Endothelial cell of umbilical vein (primary cell): Measurements from ENCODE around the gene KYAT1.
"Not testable (repeated sequence)": the region's sequence is repeated elsewhere in the genome, so short reads cannot be mapped to it uniquely, and the experiment has no call there.

ENCODE experiments used
- CTCF ChIP-seq, 2 donors: IDR thresholded peaks; 1 replicate in 1 of 2; 2 replicates in 1 of 2; pipeline ENCODE4 v1.5.1; 2011; ENCODE audit warnings: low read length in 2 of 2, mild to moderate bottlenecking in 2 of 2, moderate library complexity in 2 of 2, control low read depth in 1 of 2, inconsistent platforms in 1 of 2, low read depth in 1 of 2; ENCODE audit not compliant: insufficient read depth in 1 of 2; ENCODE audit errors: extremely low read depth in 1 of 2
- EZH2 ChIP-seq: IDR thresholded peaks from 2 replicates; pipeline ENCODE4 v1.6.1; 2012; ENCODE audit warnings: borderline replicate concordance, low read depth, mild to moderate bottlenecking, moderate library complexity, low read length, inconsistent platforms; ENCODE audit not compliant: severe bottlenecking
- FOS ChIP-seq: IDR thresholded peaks from 2 replicates; pipeline ENCODE4 v1.6.1; 2011; ENCODE audit warnings: mild to moderate bottlenecking, low read length, moderate library complexity, borderline replicate concordance; ENCODE audit not compliant: insufficient read depth
- GATA2 ChIP-seq: IDR thresholded peaks from 2 replicates; pipeline ENCODE4 v1.7.0; 2011; ENCODE audit warnings: low read depth, mild to moderate bottlenecking, moderate library complexity, mixed read lengths, low read length; ENCODE audit not compliant: insufficient read length, insufficient read depth
- MYC ChIP-seq: IDR thresholded peaks from one replicate; pipeline ENCODE4 v1.6.1; 2011; ENCODE audit warnings: mild to moderate bottlenecking, low read depth, low read length
- POLR2A ChIP-seq: IDR thresholded peaks from 2 replicates; pipeline ENCODE4 v1.6.1; 2012; ENCODE audit warnings: low read depth, mild to moderate bottlenecking, control low read depth, low read length
- POLR2AphosphoS5 ChIP-seq: IDR thresholded peaks from 2 replicates; pipeline ENCODE4 v1.6.1; 2012; ENCODE audit warnings: low read depth, mild to moderate bottlenecking, control low read depth, low read length, moderate library complexity; ENCODE audit not compliant: insufficient read depth

- not testable (repeated sequence) for TF ChIP-seq EZH2; POLR2AphosphoS5; FOS; CTCF (IDR thresholded peaks at IDR 0.05; ENCODE audit: extremely low read depth in 1 of 2, insufficient read depth in 1 of 2, low read depth in 1 of 2, low read length in 2 of 2); POLR2A; MYC; GATA2
Observed at GRCh38 chr9:128870941-128871265, 10.8 kb downstream of the KYAT1 start.
